T-helper 2 cell treated with Interferon-gamma antibody and Interleukin-4, amounts not matched to agents 5 μg/mL and 100 μg/mL, for 36 hours (primary cell): ENCODE results near the gene MYBPC2.

Experiments used
- DNase-seq: peaks from one replicate; pipeline ENCODE4 v3.0.0; 2021; ENCODE audit warnings: low spot score
- H3K27ac Mint-ChIP-seq: one replicate; pipeline ENCODE4 v1.8.0; 2021; ENCODE audit warnings: mild to moderate bottlenecking, mixed read lengths
- H3K27me3 Mint-ChIP-seq: one replicate; pipeline ENCODE4 v1.8.0; 2021; ENCODE audit warnings: low read depth, mixed read lengths
- H3K36me3 Mint-ChIP-seq: one replicate; pipeline ENCODE4 v1.8.0; 2021; ENCODE audit warnings: low read depth, mixed read lengths
- H3K4me1 Mint-ChIP-seq: one replicate; pipeline ENCODE4 v1.8.0; 2021; ENCODE audit warnings: low read depth, mixed read lengths
- H3K4me3 Mint-ChIP-seq: one replicate; pipeline ENCODE4 v1.8.0; 2022; ENCODE audit warnings: mild to moderate bottlenecking, moderate library complexity, mixed read lengths
- H3K9me3 Mint-ChIP-seq: one replicate; pipeline ENCODE4 v1.8.0; 2021; ENCODE audit warnings: mixed read lengths

The MYBPC2 gene

GRCh38 chr19:50494186-50495019 is 61.7 kb downstream of the MYBPC2 start:
- no peaks in the 10 kb centered on the region for H3K36me3 Mint-ChIP-seq
- H3K4me3 Mint-ChIP-seq, result no peak overlapping the region
- DNase-seq, result no peak
- H3K4me1 Mint-ChIP-seq, result peaks cover 12% of the 10 kb centered on the region
- H3K27ac Mint-ChIP-seq, result peak overlapping the region; percentile 22
- H3K9me3 Mint-ChIP-seq, result no peaks in the 10 kb centered on the region
- peaks cover 10% of the 10 kb centered on the region for H3K27me3 Mint-ChIP-seq

- Mint-ChIP-seq H3K4me3 (no peak overlapping the region), H3K4me1 (peaks cover 12% of the 10 kb centered on the region), H3K27ac (no peak overlapping the region), H3K9me3 (no peaks in the 10 kb centered on the region), H3K36me3 (no peaks in the 10 kb centered on the region), H3K27me3 (peaks cover 10% of the 10 kb centered on the region)
- DNase-seq, result no peak
Measured at GRCh38 chr19:50495020-50495531, 62.4 kb downstream of the MYBPC2 start.

GRCh38 chr19:50496189-50497021 is 63.7 kb downstream of the MYBPC2 start:
- H3K27me3 Mint-ChIP-seq, result peaks cover 9% of the 10 kb centered on the region
- H3K4me1 Mint-ChIP-seq, result peaks cover 10% of the 10 kb centered on the region
- no peaks in the 10 kb centered on the region for H3K9me3 Mint-ChIP-seq
- H3K27ac Mint-ChIP-seq, result no peak overlapping the region
- H3K4me3 Mint-ChIP-seq, result no peak overlapping the region
- no peak for DNase-seq
- no peaks in the 10 kb centered on the region for H3K36me3 Mint-ChIP-seq

GRCh38 chr19:50497022-50497405 is 64.3 kb downstream of the MYBPC2 start:
- peaks cover 3% of the 10 kb centered on the region for H3K27me3 Mint-ChIP-seq
- no peak overlapping the region for H3K4me3 Mint-ChIP-seq
- no peak overlapping the region for H3K27ac Mint-ChIP-seq
- H3K36me3 Mint-ChIP-seq, result no peaks in the 10 kb centered on the region
- peaks cover 4% of the 10 kb centered on the region for H3K4me1 Mint-ChIP-seq
- DNase-seq, result no peak
- H3K9me3 Mint-ChIP-seq, result no peaks in the 10 kb centered on the region

GRCh38 chr19:50498219-50499056 is 65.7 kb downstream of the MYBPC2 start:
- Mint-ChIP-seq H3K9me3 (no peaks in the 10 kb centered on the region), H3K27me3 (no peaks in the 10 kb centered on the region), H3K36me3 (no peaks in the 10 kb centered on the region), H3K27ac (no peak overlapping the region), H3K4me1 (no peaks in the 10 kb centered on the region), H3K4me3 (no peak overlapping the region)
- DNase-seq, result no peak

- no peak for DNase-seq
- H3K4me3 Mint-ChIP-seq, result no peak overlapping the region
- no peak overlapping the region for H3K27ac Mint-ChIP-seq
Measured at GRCh38 chr19:50500060-50500752, 67.5 kb downstream of the MYBPC2 start.

GRCh38 chr19:50500753-50501151 is 68.1 kb downstream of the MYBPC2 start:
- Mint-ChIP-seq H3K36me3 (no peaks in the 10 kb centered on the region), H3K9me3 (no peaks in the 10 kb centered on the region), H3K27me3 (no peaks in the 10 kb centered on the region), H3K27ac (no peak overlapping the region), H3K4me3 (no peak overlapping the region), H3K4me1 (no peaks in the 10 kb centered on the region)
- no peak for DNase-seq

More at GRCh38 chr19:50500060-50500752, 67.5 kb downstream of the MYBPC2 start:
- Mint-ChIP-seq H3K27me3 (no peaks in the 10 kb centered on the region), H3K36me3 (no peaks in the 10 kb centered on the region), H3K4me1 (no peaks in the 10 kb centered on the region), H3K9me3 (no peaks in the 10 kb centered on the region)

- no peaks in the 10 kb centered on the region for H3K9me3 Mint-ChIP-seq
- H3K4me3 Mint-ChIP-seq, result no peak overlapping the region
- no peak overlapping the region for H3K27ac Mint-ChIP-seq
Measured at GRCh38 chr19:50501186-50501567, 68.5 kb downstream of the MYBPC2 start.

GRCh38 chr19:50501568-50502475 is 69.1 kb downstream of the MYBPC2 start:
- H3K9me3 Mint-ChIP-seq, result no peaks in the 10 kb centered on the region

More at GRCh38 chr19:50501186-50501567, 68.5 kb downstream of the MYBPC2 start:
- H3K4me1 Mint-ChIP-seq, result no peaks in the 10 kb centered on the region
- no peaks in the 10 kb centered on the region for H3K36me3 Mint-ChIP-seq
- DNase-seq, result no peak
- H3K27me3 Mint-ChIP-seq, result no peaks in the 10 kb centered on the region

GRCh38 chr19:50505856-50506611 is 73.3 kb downstream of the MYBPC2 start:
- H3K36me3 Mint-ChIP-seq, result peaks cover 3% of the 10 kb centered on the region
- H3K9me3 Mint-ChIP-seq, result no peaks in the 10 kb centered on the region
- peaks cover 7% of the 10 kb centered on the region for H3K4me1 Mint-ChIP-seq
- no peak overlapping the region for H3K27ac Mint-ChIP-seq
- no peak for DNase-seq
- H3K4me3 Mint-ChIP-seq, result no peak overlapping the region
- no peaks in the 10 kb centered on the region for H3K27me3 Mint-ChIP-seq

More at GRCh38 chr19:50501568-50502475, 69.1 kb downstream of the MYBPC2 start:
- DNase-seq, result no peak
- Mint-ChIP-seq H3K27ac (no peak overlapping the region), H3K4me1 (no peaks in the 10 kb centered on the region), H3K36me3 (no peaks in the 10 kb centered on the region), H3K4me3 (no peak overlapping the region), H3K27me3 (no peaks in the 10 kb centered on the region)

- H3K9me3 Mint-ChIP-seq, result no peaks in the 10 kb centered on the region
Measured at GRCh38 chr19:50506700-50507099, 74.0 kb downstream of the MYBPC2 start.

GRCh38 chr19:50507376-50507775 is 74.7 kb downstream of the MYBPC2 start:
- H3K27ac Mint-ChIP-seq, result no peak overlapping the region
- H3K36me3 Mint-ChIP-seq, result peaks cover 3% of the 10 kb centered on the region
- no peaks in the 10 kb centered on the region for H3K9me3 Mint-ChIP-seq
- DNase-seq, result no peak
- no peaks in the 10 kb centered on the region for H3K27me3 Mint-ChIP-seq
- no peak overlapping the region for H3K4me3 Mint-ChIP-seq
- peaks cover 11% of the 10 kb centered on the region for H3K4me1 Mint-ChIP-seq

More at GRCh38 chr19:50506700-50507099, 74.0 kb downstream of the MYBPC2 start:
- Mint-ChIP-seq H3K27ac (no peak overlapping the region), H3K4me1 (peaks cover 10% of the 10 kb centered on the region), H3K36me3 (peaks cover 3% of the 10 kb centered on the region), H3K27me3 (no peaks in the 10 kb centered on the region), H3K4me3 (no peak overlapping the region)
- no peak for DNase-seq
